HUES64 (cell line): Measurements from ENCODE around the gene FOXP4. TPM values are rescaled to one million over a fixed set of nuclear protein-coding genes. Genes with fewer than 3 reads are reported as not detected.
A peak's percentile ranks its signal among the peaks of the same experiment; 100 is the strongest.

Experiments
- H3K27ac ChIP-seq: 2 replicates; pipeline ENCODE4 v1.7.0; 2013; ENCODE audit warnings: low read depth, low read length, inconsistent platforms
- H3K27me3 ChIP-seq: 2 replicates; pipeline ENCODE4 v1.6.1; 2013; ENCODE audit warnings: mild to moderate bottlenecking, low read length; ENCODE audit not compliant: insufficient read depth
- H3K36me3 ChIP-seq: 2 replicates; pipeline ENCODE4 v1.6.1; 2013; ENCODE audit warnings: mild to moderate bottlenecking, low read length; ENCODE audit not compliant: insufficient read depth
- H3K4me1 ChIP-seq: 2 replicates; pipeline ENCODE4 v1.6.1; 2013; ENCODE audit warnings: mild to moderate bottlenecking, low read length, moderate library complexity; ENCODE audit not compliant: insufficient read depth
- H3K4me3 ChIP-seq: 2 replicates; pipeline ENCODE4 v1.5.1; 2013; ENCODE audit warnings: mild to moderate bottlenecking, low read length, moderate library complexity
- H3K9ac ChIP-seq: 2 replicates; pipeline ENCODE4 v1.6.1; 2013; ENCODE audit warnings: mild to moderate bottlenecking, low read depth, low read length
- H3K9me3 ChIP-seq: 2 replicates; pipeline ENCODE4 v1.6.1; 2013; ENCODE audit warnings: low read depth, low read length; ENCODE audit not compliant: insufficient read depth
- WGBS: fragments of 150-250, 120-280 bp; methylation state at CpG from one replicate; pipeline ENCODE4 v1.1.7; 2013; ENCODE audit warnings: missing lambda C conversion rate; 5-methylcytosine and 5-hydroxymethylcytosine counted together
- polyA plus RNA-seq, 2 experiments: library from polyadenylated mRNA; stranded (reverse); fragments of 50-300 nt; gene quantifications; one replicate each; pipeline ENCODE4 v1.2.3, GENCODE V29; 2013

FOXP4 gene
- 17.5 TPM for polyA plus RNA-seq (2013, experiment 1 of 2)
- polyA plus RNA-seq (2013, experiment 2 of 2) = 21.1 TPM

GRCh38 chr6:41545703-41546474 is at the start of gene FOXP4:
FOXP4 (plus strand) TSS chr6:41546381; CDS start chr6:41565761, 19,380 bp downstream.
- H3K9me3 ChIP-seq = no peaks in the 10 kb centered on the region
- H3K27ac ChIP-seq = no peak within 1 kb of the TSS
- H3K27me3 ChIP-seq = peaks cover 80% of the 10 kb centered on the region
- H3K4me1 ChIP-seq = peaks cover 34% of the 10 kb centered on the region
- H3K4me3 ChIP-seq = peak within 1 kb of the TSS; percentile 76
- under 1% methylated on average over 51 of the region's 61 CpGs for WGBS
- no peaks in the 10 kb centered on the region for H3K36me3 ChIP-seq
- H3K9ac ChIP-seq = peak within 1 kb of the TSS; percentile 36; the same call in 1 of the 2 replicates

DNA sequence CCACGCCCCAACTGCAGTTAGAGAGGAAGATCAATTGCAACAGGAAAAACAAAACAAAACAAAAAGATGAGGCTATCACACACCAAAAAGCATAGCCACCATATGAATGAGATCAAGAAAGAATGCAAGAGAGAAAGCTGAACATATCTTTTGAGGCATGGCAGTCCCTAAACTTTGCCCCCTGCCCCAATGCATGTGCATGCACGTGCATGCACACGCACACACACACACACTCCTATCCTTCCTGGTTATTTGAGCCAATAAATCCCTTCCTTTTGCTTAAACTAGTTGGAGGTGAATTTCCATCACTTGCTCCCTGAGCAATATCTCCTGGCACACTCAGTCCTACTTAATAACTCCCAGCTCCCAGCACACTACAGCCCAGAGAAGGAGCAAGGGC is 48.6 kb upstream of the FOXP4 start:
- no peak overlapping the region for H3K4me3 ChIP-seq
- no peaks in the 10 kb centered on the region for H3K9me3 ChIP-seq
- WGBS = 94% methylated on average over 2 of the region's 3 CpGs
- H3K27me3 ChIP-seq = peaks cover 84% of the 10 kb centered on the region
- no peak overlapping the region for H3K9ac ChIP-seq
- no peaks in the 10 kb centered on the region for H3K36me3 ChIP-seq
- no peak overlapping the region for H3K27ac ChIP-seq
- H3K4me1 ChIP-seq = peaks cover 19% of the 10 kb centered on the region

DNA sequence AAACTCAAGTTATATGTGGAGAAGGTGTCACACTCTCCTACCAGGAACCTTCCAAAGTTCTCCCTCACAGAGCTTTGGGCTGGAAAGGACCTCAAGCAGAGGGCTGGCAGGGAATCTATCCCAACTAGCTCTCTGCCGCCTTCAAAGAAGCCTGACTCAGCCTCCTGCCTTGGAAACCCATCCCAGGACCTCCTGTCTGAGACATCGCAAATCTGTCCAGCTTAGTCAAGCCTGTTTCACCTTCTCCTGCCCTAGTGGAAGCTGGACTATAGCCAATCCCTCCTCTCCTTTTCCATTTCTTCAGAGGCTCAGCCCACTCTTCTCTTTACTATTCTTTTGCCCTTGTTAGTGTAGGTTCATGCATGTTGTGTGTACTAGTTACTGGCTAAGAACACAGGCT is 48.2 kb upstream of the FOXP4 start:
- Histone ChIP-seq H3K9ac (no peak overlapping the region), H3K4me1 (peaks cover 20% of the 10 kb centered on the region), H3K27ac (no peak overlapping the region), H3K36me3 (no peaks in the 10 kb centered on the region), H3K4me3 (no peak overlapping the region), H3K27me3 (peaks cover 84% of the 10 kb centered on the region), H3K9me3 (no peaks in the 10 kb centered on the region)
- WGBS = 77% methylated on average over 2 of the region's 2 CpGs

DNA sequence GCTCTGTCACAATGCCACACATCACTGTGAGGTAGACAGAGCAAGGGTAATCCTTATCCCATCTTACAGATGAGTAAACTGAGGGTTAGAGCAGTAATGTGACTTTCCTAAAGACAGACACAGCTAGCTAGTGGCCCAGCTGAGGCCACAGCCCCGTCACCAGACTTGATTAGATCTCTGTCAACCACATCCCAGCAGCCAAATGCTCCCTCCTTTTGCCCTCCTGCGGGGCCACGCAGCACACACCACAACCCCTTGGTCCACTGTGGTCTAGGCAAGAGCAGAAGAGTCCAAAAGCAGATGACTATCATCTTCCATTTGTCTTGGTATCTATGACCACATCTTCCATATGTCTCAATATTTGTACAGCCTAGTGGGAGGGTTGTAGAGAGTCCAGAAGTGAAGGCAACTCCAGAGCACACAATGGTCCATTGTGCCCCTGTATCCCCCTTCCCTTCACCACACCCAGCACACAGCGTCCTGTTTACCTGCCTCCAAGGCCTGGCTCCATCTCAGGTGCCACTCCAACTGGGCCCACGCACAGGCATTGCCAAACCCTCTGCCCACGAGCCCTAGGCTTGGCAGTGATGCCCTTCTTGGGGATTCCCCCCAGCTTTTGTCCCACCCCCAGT is 47.1 kb upstream of the FOXP4 start:
- Histone ChIP-seq H3K9ac (no peak overlapping the region), H3K27me3 (peaks cover 82% of the 10 kb centered on the region), H3K9me3 (no peaks in the 10 kb centered on the region), H3K4me3 (no peak overlapping the region), H3K36me3 (no peaks in the 10 kb centered on the region), H3K27ac (no peak overlapping the region), H3K4me1 (peaks cover 22% of the 10 kb centered on the region)
- WGBS = 88% methylated on average over 6 of the region's 6 CpGs

DNA sequence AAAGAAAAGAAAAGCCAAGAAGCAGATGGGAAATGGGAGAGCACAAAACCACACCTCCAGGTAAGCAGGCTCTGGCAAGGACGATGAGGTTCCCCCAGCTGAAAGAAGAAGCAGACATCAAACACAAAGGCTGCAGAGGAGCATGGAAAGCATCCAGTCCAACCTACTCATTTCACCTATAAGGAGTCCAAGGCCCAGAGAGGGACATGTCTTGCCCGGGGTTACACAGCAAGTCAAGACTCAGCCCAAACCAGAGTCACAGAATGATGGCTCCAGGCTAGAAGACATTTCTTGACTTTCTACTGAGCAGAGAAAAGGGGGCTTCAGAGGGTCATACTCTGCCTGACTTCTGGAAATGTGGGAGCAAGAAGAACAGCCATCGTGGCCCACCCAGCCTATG is 45.6 kb upstream of the FOXP4 start:
- no peaks in the 10 kb centered on the region for H3K36me3 ChIP-seq
- H3K9ac ChIP-seq = no peak overlapping the region
- no peak overlapping the region for H3K4me3 ChIP-seq
- H3K4me1 ChIP-seq = peaks cover 17% of the 10 kb centered on the region
- H3K9me3 ChIP-seq = no peaks in the 10 kb centered on the region
- peaks cover 82% of the 10 kb centered on the region for H3K27me3 ChIP-seq
- no peak overlapping the region for H3K27ac ChIP-seq
- 78% methylated on average over 3 of the region's 3 CpGs for WGBS

DNA sequence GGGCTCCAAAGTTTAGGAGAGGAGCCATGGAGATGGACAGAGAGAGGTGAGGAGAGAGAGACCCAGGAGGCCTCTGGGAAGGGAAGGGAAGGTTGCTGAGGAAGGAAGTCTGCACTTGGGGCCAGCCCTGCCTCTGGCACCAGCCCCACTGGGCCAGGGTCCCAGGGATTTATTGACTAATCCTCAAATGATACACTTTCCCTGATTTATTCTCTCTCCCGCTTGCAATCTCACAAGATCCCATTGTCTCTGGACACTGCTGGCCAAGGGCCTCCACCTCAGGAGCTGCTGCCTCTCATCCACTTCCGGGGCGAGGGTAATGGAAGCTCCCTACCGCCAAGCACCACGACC is 43.6 kb upstream of the FOXP4 start:
- Histone ChIP-seq H3K4me3 (peak overlapping the region; percentile 45), H3K9me3 (no peaks in the 10 kb centered on the region), H3K9ac (no peak overlapping the region), H3K4me1 (peaks cover 17% of the 10 kb centered on the region), H3K27ac (no peak overlapping the region; the same call in 1 of the 2 replicates), H3K36me3 (no peaks in the 10 kb centered on the region), H3K27me3 (peaks cover 81% of the 10 kb centered on the region)
- WGBS = 34% methylated on average over 5 of the region's 5 CpGs

- Histone ChIP-seq H3K4me3 (peak overlapping the region; percentile 45), H3K9ac (peak overlapping the region; percentile 27; the same call in 1 of the 2 replicates)
- WGBS = under 1% methylated on average over 25 of the region's 27 CpGs
Measured at GRCh38 chr6:41502917-41503671, 43.1 kb upstream of the FOXP4 start.

GRCh38 chr6:41503827-41504465 is 42.2 kb upstream of the FOXP4 start:
- Histone ChIP-seq H3K27me3 (peaks cover 84% of the 10 kb centered on the region), H3K4me1 (peaks cover 17% of the 10 kb centered on the region), H3K9me3 (no peaks in the 10 kb centered on the region), H3K36me3 (no peaks in the 10 kb centered on the region), H3K27ac (0 out of 2 replicates have a peak overlapping the region, but pooled peaks have one; percentile 7), H3K4me3 (peak overlapping the region; percentile 45), H3K9ac (peak overlapping the region; percentile 39)
- under 1% methylated on average over 52 of the region's 52 CpGs for WGBS

More at GRCh38 chr6:41502917-41503671, 43.1 kb upstream of the FOXP4 start:
- Histone ChIP-seq H3K4me1 (peaks cover 17% of the 10 kb centered on the region), H3K36me3 (no peaks in the 10 kb centered on the region), H3K27ac (no peak overlapping the region; the same call in 1 of the 2 replicates), H3K9me3 (no peaks in the 10 kb centered on the region), H3K27me3 (peaks cover 82% of the 10 kb centered on the region)

DNA sequence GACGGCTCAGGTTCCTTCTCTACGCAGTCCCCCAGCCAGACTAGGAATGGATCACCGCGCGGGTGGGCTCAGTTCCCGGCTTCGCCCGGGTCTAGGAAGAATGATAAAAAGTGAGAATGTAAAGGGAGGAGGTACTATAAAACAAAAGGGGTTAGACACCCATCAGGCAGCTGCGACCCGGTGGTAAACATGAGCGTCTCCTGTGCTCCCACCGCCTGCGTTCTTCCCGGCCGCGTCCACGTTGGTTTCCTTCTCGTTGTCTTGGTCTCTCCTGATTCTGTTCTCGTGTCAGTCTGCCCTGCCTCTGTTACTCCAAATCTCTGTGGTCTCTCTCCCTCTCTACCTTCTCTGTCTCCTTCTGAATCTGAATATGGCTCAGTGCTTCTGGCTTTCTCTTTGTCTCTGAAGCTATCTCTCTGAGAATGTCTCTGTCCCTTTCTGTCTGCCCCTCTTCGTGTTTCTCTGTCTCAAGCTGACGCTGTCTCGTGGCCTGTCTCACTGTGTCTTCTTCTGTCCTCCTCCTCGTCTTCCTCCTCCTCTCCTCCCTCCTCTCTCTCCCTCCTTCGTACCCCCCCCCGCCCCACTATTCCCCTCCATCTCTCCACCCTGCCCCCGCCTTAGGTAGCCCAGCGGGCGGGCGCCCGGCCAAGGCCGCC is 41.6 kb upstream of the FOXP4 start:
- peaks cover 86% of the 10 kb centered on the region for H3K27me3 ChIP-seq
- H3K4me3 ChIP-seq = peak overlapping the region; percentile 45
- peaks cover 17% of the 10 kb centered on the region for H3K4me1 ChIP-seq
- under 1% methylated on average over 30 of the region's 31 CpGs for WGBS
- H3K9ac ChIP-seq = peak overlapping the region; percentile 39
- H3K36me3 ChIP-seq = no peaks in the 10 kb centered on the region
- H3K27ac ChIP-seq = no peak overlapping the region
- no peaks in the 10 kb centered on the region for H3K9me3 ChIP-seq
